HG02678 (cell line): ENCODE measurements around the gene ZFP62.
"Not testable (repeated sequence)": the region's sequence is repeated elsewhere in the genome, so short reads cannot be mapped to it uniquely, and the experiment has no call there.

Experiments used
- ATAC-seq: cut with Tn5 transposase; IDR thresholded peaks from one replicate; pipeline ENCODE4 v1.9.1; 2021; ENCODE audit warnings: mild to moderate bottlenecking, moderate library complexity; ENCODE audit not compliant: unreplicated experiment

ZFP62 gene

GRCh38 chr5:180831139-180832093 lies 29.7 kb downstream of the ZFP62 start:
- peak; percentile 75 for ATAC-seq

GRCh38 chr5:180830253-180831138 lies 30.6 kb downstream of the ZFP62 start:
- peak; percentile 42 for ATAC-seq

GRCh38 chr5:180829726-180830125 lies 31.4 kb downstream of the ZFP62 start:
- ATAC-seq: no peak

GRCh38 chr5:180828756-180829531 lies 32.1 kb downstream of the ZFP62 start:
- not testable (repeated sequence) for ATAC-seq

GRCh38 chr5:180827374-180827773 lies 33.7 kb downstream of the ZFP62 start:
- not testable (repeated sequence) for ATAC-seq

GRCh38 chr5:180825768-180826525 lies 35.1 kb downstream of the ZFP62 start:
- ATAC-seq: no peak

GRCh38 chr5:180824630-180825476 lies 36.2 kb downstream of the ZFP62 start:
- ATAC-seq: no peak

- ATAC-seq: no peak
Observed at GRCh38 chr5:180823940-180824629, 37.0 kb downstream of the ZFP62 start.

- ATAC-seq: no peak
Observed at GRCh38 chr5:180823346-180823745, 37.7 kb downstream of the ZFP62 start.

- ATAC-seq: no peak
Observed at GRCh38 chr5:180821538-180821937, 39.5 kb downstream of the ZFP62 start.

- peak; percentile 83 for ATAC-seq
Observed at GRCh38 chr5:180820788-180821321, 40.2 kb downstream of the ZFP62 start.

GRCh38 chr5:180818677-180819341 lies 42.3 kb downstream of the ZFP62 start:
- no peak for ATAC-seq

- no peak for ATAC-seq
Observed at GRCh38 chr5:180817893-180818674, 43.0 kb downstream of the ZFP62 start.

- ATAC-seq: no peak
Observed at GRCh38 chr5:180816608-180817534, 44.2 kb downstream of the ZFP62 start.

GRCh38 chr5:180815293-180815917 lies 45.7 kb downstream of the ZFP62 start:
- no peak for ATAC-seq
